ENCODE results near the gene ATAD5.

- no peak for TF ChIP-seq ZNF850 (CRISPR knock-in tag; conservative IDR thresholded peaks at IDR 0.05)
- no peak for TF ChIP-seq SUZ12 (IDR thresholded peaks at IDR 0.05; ENCODE audit: low read depth, low read length)
- TF ChIP-seq RAD21 (CRISPR knock-in tag; IDR thresholded peaks at IDR 0.05): no peak
Measured at GRCh38 chr17:30848021-30848420, 16.3 kb downstream of the ATAD5 start.

All from HepG2 (cell line).